Colonic mucosa (tissue), 4 donors: Measurements from ENCODE around the gene C19orf47. TPM values are rescaled to one million over a fixed set of nuclear protein-coding genes. Genes with fewer than 3 reads are reported as not detected.

Source experiments
- DNase-seq: peaks from one replicate; pipeline ENCODE4 v3.0.0-alpha.2; 2020
- H3K27ac ChIP-seq: fragments of 200-600 bp; one replicate; pipeline ENCODE4 v1.8.0; 2021
- H3K27me3 ChIP-seq: fragments of 200-600 bp; one replicate; pipeline ENCODE4 v1.8.0; 2021
- H3K36me3 ChIP-seq: fragments of 200-600 bp; one replicate; pipeline ENCODE4 v1.8.0; 2021
- H3K4me1 ChIP-seq: fragments of 200-600 bp; one replicate; pipeline ENCODE4 v1.8.0; 2021; ENCODE audit warnings: mild to moderate bottlenecking
- H3K4me3 ChIP-seq: fragments of 200-600 bp; one replicate; pipeline ENCODE4 v1.8.0; 2021
- H3K9ac ChIP-seq, 2 donors: one replicate each; pipeline ENCODE4 v1.7.0; 2013; ENCODE audit warnings: control low read depth in 2 of 2, low read depth in 2 of 2, low read length in 2 of 2
- H3K9me3 ChIP-seq: fragments of 200-600 bp; one replicate; pipeline ENCODE4 v1.8.0; 2021
- CTCF ChIP-seq: fragments of 200-600 bp; IDR thresholded peaks from one replicate; pipeline ENCODE4 v1.8.0; 2022; ENCODE audit warnings: antibody characterized with exemption, mild to moderate bottlenecking
- intact Hi-C: fragments of 100-400 bp; cut with DNase I; formaldehyde crosslinking; loops from one replicate; pipeline ENCODE4 v1.14.1; 2022
- total RNA-seq, 2 donors: library from RNA; stranded (reverse); fragmentation: NEBNext Ultra II Directional in 1 of 2; extraction: Animal tissue kit (Norgen Biotek cat#: 25700) in 1 of 2; gene quantifications; one replicate each; pipeline ENCODE4 v1.2.1, GENCODE V29; 2021
- donor health status: healthy.
- donor health status: DM: no; HTN: no; CAD: no.
- donor health status: DM: no; HTN: no; CAD: no.

The C19orf47 gene
- total RNA-seq, 2 donors from 2014 or later: 9.2 to 14.9 TPM

DNA sequence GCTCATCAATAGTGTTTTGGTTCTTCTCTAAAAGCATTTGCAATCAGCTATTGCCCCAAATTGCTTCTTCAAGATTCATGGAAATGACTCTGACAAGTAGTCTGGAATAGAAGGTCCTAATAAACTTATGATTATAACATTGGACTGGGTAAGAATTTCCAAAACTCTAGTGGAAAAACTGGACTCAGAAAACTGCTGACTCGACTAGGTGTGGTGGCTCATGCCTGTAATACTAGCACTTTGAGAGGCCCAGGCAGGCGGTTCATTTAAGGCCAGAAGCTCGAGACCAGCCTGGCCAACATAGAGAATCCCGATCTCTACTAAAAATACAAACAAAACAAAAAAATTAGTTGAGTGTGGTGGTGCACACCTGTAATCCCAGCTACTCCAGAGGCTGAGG is 47.5 kb downstream of the C19orf47 start:
- Histone ChIP-seq H3K36me3 (no peaks in the 10 kb centered on the region), H3K9ac (no peak overlapping the region), H3K27me3 (no peaks in the 10 kb centered on the region), H3K4me1 (no peaks in the 10 kb centered on the region), H3K27ac (no peak overlapping the region), H3K4me3 (no peak overlapping the region), H3K9me3 (no peaks in the 10 kb centered on the region)
- no peak for TF ChIP-seq CTCF
- DNase-seq: no peak
- intact Hi-C loops: loop anchor here (10.0 kb wide), 2 partner anchors 164 to 224 kb away; partner anchors contain the start of genes BLVRB and SPTBN4

DNA sequence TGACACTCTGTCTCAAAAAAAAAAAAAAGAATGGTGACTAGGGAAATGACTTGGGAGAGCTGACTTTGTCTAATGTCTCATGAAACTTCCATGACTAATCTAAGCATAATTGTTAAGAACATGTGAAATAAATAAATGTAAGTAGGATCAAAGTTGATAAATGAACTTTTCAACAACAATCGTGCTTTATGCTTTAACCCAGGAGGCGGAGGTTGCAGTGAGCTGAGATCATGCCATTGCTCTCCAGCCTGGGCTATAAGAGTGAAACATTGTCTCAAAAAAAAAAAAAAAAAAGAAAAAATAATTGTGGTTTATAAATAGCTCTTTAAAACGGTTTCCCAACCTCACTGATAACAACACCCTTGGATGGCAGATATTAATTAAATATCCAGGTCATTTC is 50.2 kb downstream of the C19orf47 start:
- TF ChIP-seq CTCF: no peak
- intact Hi-C loops: no loop called here
- H3K9me3 ChIP-seq: no peaks in the 10 kb centered on the region
- H3K27ac ChIP-seq: no peak overlapping the region
- no peaks in the 10 kb centered on the region for H3K4me1 ChIP-seq
- H3K9ac ChIP-seq: no peak overlapping the region
- no peaks in the 10 kb centered on the region for H3K27me3 ChIP-seq
- no peaks in the 10 kb centered on the region for H3K36me3 ChIP-seq
- DNase-seq: no peak
- H3K4me3 ChIP-seq: no peak overlapping the region

- H3K27me3 ChIP-seq: no peaks in the 10 kb centered on the region
- H3K36me3 ChIP-seq: no peaks in the 10 kb centered on the region
- TF ChIP-seq CTCF: no peak
- H3K4me1 ChIP-seq: no peaks in the 10 kb centered on the region
- H3K27ac ChIP-seq: no peak overlapping the region
- no peak overlapping the region for H3K4me3 ChIP-seq
- intact Hi-C loops: no loop called here
- no peaks in the 10 kb centered on the region for H3K9me3 ChIP-seq
- no peak overlapping the region for H3K9ac ChIP-seq
- DNase-seq: no peak
Observed at GRCh38 chr19:40294560-40294959, 53.6 kb downstream of the C19orf47 start.

- Histone ChIP-seq H3K27me3 (no peaks in the 10 kb centered on the region), H3K4me1 (peaks cover 5% of the 10 kb centered on the region), H3K9me3 (no peaks in the 10 kb centered on the region), H3K27ac (no peak overlapping the region), H3K9ac (no peak overlapping the region), H3K36me3 (no peaks in the 10 kb centered on the region), H3K4me3 (no peak overlapping the region)
- DNase-seq: no peak
- no peak for TF ChIP-seq CTCF
- intact Hi-C loops: no loop called here
Observed at GRCh38 chr19:40286971-40287421, 61.2 kb downstream of the C19orf47 start.

- H3K27ac ChIP-seq: peak overlapping the region; percentile 79
- no peaks in the 10 kb centered on the region for H3K36me3 ChIP-seq
- peaks cover 5% of the 10 kb centered on the region for H3K4me1 ChIP-seq
- intact Hi-C loops: no loop called here
- H3K27me3 ChIP-seq: no peaks in the 10 kb centered on the region
- H3K4me3 ChIP-seq: no peak overlapping the region
- H3K9ac ChIP-seq: no peak overlapping the region
- TF ChIP-seq CTCF: no peak
- H3K9me3 ChIP-seq: no peaks in the 10 kb centered on the region
- DNase-seq: no peak
Observed at GRCh38 chr19:40286235-40286970, 61.8 kb downstream of the C19orf47 start.
